OCI-LY1 (cell line): ENCODE results near the gene SDCCAG8.

ENCODE experiments used
- H2AFZ ChIP-seq: fragments of 200-600 bp; sonication (generic), shearing (Covaris generic); 2 replicates; pipeline ENCODE4 v1.6.0; 2014; ENCODE audit warnings: antibody characterized with exemption, mild to moderate bottlenecking, low read length
- H3F3A ChIP-seq: fragments of 200-600 bp; sonication (generic), shearing (Covaris generic); 2 replicates; pipeline ENCODE4 v1.6.0; 2014; ENCODE audit warnings: mild to moderate bottlenecking, antibody characterized with exemption, low read length, moderate library complexity; ENCODE audit not compliant: insufficient read depth
- H3K27ac ChIP-seq: fragments of 200-600 bp; sonication (generic); 2 replicates; pipeline ENCODE4 v1.5.1; 2014; ENCODE audit warnings: low read length, mixed run types, mild to moderate bottlenecking, low read depth; ENCODE audit not compliant: poor library complexity, severe bottlenecking
- H3K27me3 ChIP-seq: fragments of 200-600 bp; sonication (generic); 2 replicates; pipeline ENCODE4 v1.6.0; 2014; ENCODE audit warnings: antibody characterized with exemption, mild to moderate bottlenecking, low read length, moderate library complexity; ENCODE audit not compliant: insufficient read depth
- H3K36me3 ChIP-seq: fragments of 200-600 bp; sonication (generic); 2 replicates; pipeline ENCODE4 v1.6.1; 2014; ENCODE audit warnings: mild to moderate bottlenecking, antibody characterized with exemption, low read length, moderate library complexity, mixed read lengths; ENCODE audit not compliant: insufficient read depth
- H3K4me1 ChIP-seq: fragments of 200-600 bp; sonication (generic); 2 replicates; pipeline ENCODE4 v1.5.1; 2014; ENCODE audit warnings: mild to moderate bottlenecking, low read length, moderate library complexity; ENCODE audit not compliant: insufficient read depth, severe bottlenecking
- H3K4me2 ChIP-seq: fragments of 200-600 bp; sonication (generic), shearing (Covaris generic); 2 replicates; pipeline ENCODE4 v1.6.1; 2014; ENCODE audit warnings: low read length
- H3K4me3 ChIP-seq: fragments of 200-600 bp; sonication (generic); 2 replicates; pipeline ENCODE4 v1.5.1; 2014; ENCODE audit warnings: low read length, low read depth, mild to moderate bottlenecking, mixed read lengths; ENCODE audit not compliant: poor library complexity, severe bottlenecking
- H3K79me2 ChIP-seq: fragments of 200-600 bp; shearing (Covaris generic); 2 replicates; pipeline ENCODE4 v1.6.1; 2016; ENCODE audit warnings: mixed run types, low read length, mixed read lengths; ENCODE audit not compliant: insufficient read depth
- H3K9ac ChIP-seq: fragments of 200-600 bp; sonication (generic), shearing (Covaris generic); 2 replicates; pipeline ENCODE4 v1.6.1; 2014; ENCODE audit warnings: mild to moderate bottlenecking, low read length, mixed read lengths
- H3K9me2 ChIP-seq: fragments of 200-600 bp; sonication (generic), shearing (Covaris generic); 2 replicates; pipeline ENCODE4 v1.6.1; 2014; ENCODE audit warnings: low read depth, mild to moderate bottlenecking, low read length, mixed read lengths
- H3K9me3 ChIP-seq: fragments of 200-600 bp; shearing (Covaris generic); 2 replicates; pipeline ENCODE4 v1.6.1; 2014; ENCODE audit warnings: low read length, mixed read lengths
- H4K20me1 ChIP-seq: fragments of 200-600 bp; sonication (generic), shearing (Covaris generic); 2 replicates; pipeline ENCODE4 v1.6.0; 2016; ENCODE audit warnings: mild to moderate bottlenecking, low read length; ENCODE audit not compliant: insufficient read depth
- CTCF ChIP-seq: fragments of 200-600 bp; sonication (generic), shearing (Covaris generic); IDR thresholded peaks from 2 replicates; pipeline ENCODE4 v1.5.1; 2017; ENCODE audit warnings: mild to moderate bottlenecking, antibody characterized with exemption, low read length, moderate library complexity, mixed read lengths
- EZH2 ChIP-seq: fragments of 200-600 bp; sonication (generic), shearing (Covaris generic); IDR thresholded peaks from 2 replicates; pipeline ENCODE4 v1.8.0; 2017; ENCODE audit warnings: borderline replicate concordance, mixed run types, mild to moderate bottlenecking, antibody characterized with exemption, low read length, moderate library complexity, mixed read lengths

SDCCAG8 gene

GRCh38 chr1:243216741-243217140, 39.1 kb upstream of the SDCCAG8 start:
- no peak overlapping the region for H3K27ac ChIP-seq
- H3K36me3 ChIP-seq = peaks cover 35% of the 10 kb centered on the region
- no peak overlapping the region for H3K4me2 ChIP-seq
- no peaks in the 10 kb centered on the region for H3K9me2 ChIP-seq
- H3K9ac ChIP-seq = no peak overlapping the region
- no peak for TF ChIP-seq EZH2
- TF ChIP-seq CTCF = no peak
- H3K4me1 ChIP-seq = no peaks in the 10 kb centered on the region
- no peaks in the 10 kb centered on the region for H3K27me3 ChIP-seq
- H3F3A ChIP-seq = no peaks in the 10 kb centered on the region
- H4K20me1 ChIP-seq = no peaks in the 10 kb centered on the region
- H3K79me2 ChIP-seq = no peaks in the 10 kb centered on the region
- no peak overlapping the region for H2AFZ ChIP-seq
- no peak overlapping the region for H3K4me3 ChIP-seq
- no peaks in the 10 kb centered on the region for H3K9me3 ChIP-seq

DNA sequence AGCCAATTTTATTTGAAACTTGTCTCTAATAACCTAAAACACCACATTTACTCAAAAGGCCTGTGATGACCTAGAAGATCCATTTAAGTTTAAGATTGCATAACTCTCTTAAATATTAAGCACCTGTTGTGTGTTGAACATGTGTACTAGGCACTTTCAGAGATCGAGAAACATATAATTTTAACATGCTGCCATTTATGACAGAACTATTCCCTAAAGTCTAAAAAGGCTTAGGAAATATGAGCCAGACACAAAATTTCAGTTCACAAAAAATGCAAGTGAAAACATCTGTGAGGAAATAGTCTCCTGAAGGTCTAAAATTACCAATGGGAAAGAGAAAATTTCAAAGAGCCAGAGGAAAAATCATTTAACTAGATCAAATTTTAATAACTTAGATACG, 38.5 kb upstream of the SDCCAG8 start:
- Histone ChIP-seq H3K4me2 (no peak overlapping the region), H3K4me3 (no peak overlapping the region), H3K36me3 (peaks cover 41% of the 10 kb centered on the region), H3K9ac (no peak overlapping the region), H3K9me2 (no peaks in the 10 kb centered on the region), H3K4me1 (no peaks in the 10 kb centered on the region), H3K27ac (no peak overlapping the region), H3K9me3 (no peaks in the 10 kb centered on the region), H3K79me2 (no peaks in the 10 kb centered on the region), H4K20me1 (no peaks in the 10 kb centered on the region), H3F3A (no peaks in the 10 kb centered on the region), H3K27me3 (no peaks in the 10 kb centered on the region), H2AFZ (no peak overlapping the region)
- no peak for TF ChIP-seq CTCF
- no peak for TF ChIP-seq EZH2

GRCh38 chr1:243218059-243218458, 37.8 kb upstream of the SDCCAG8 start:
- Histone ChIP-seq H3K79me2 (no peaks in the 10 kb centered on the region), H3K27ac (no peak overlapping the region), H4K20me1 (no peaks in the 10 kb centered on the region), H3K27me3 (no peaks in the 10 kb centered on the region), H3K4me1 (no peaks in the 10 kb centered on the region), H3K9me3 (no peaks in the 10 kb centered on the region), H3K4me3 (no peak overlapping the region), H3K4me2 (no peak overlapping the region), H3K9ac (no peak overlapping the region), H2AFZ (no peak overlapping the region), H3K36me3 (peaks cover 48% of the 10 kb centered on the region), H3F3A (no peaks in the 10 kb centered on the region), H3K9me2 (no peaks in the 10 kb centered on the region)
- no peak for TF ChIP-seq EZH2
- no peak for TF ChIP-seq CTCF
